IMR-90 (cell line): Measurements from ENCODE around the gene CFAP221. TPM values are rescaled to one million over a fixed set of nuclear protein-coding genes. Genes with fewer than 3 reads are reported as not detected.

Source experiments
- ATAC-seq: fragments of 200-7000 bp; cut with Tn5 transposase; 2 replicates; pipeline ENCODE4 v1.9.1; 2020; ENCODE audit warnings: low read depth, mild to moderate bottlenecking, moderate library complexity
- BruUV-seq: library from RNA; stranded (reverse); fragments of 400-500 nt; replicated peaks from 2 replicates; lab custom pipeline; 2021; lab: Mats Ljungman, UMichigan
- CTCF ChIA-PET: fragments of 300-600 bp; formaldehyde crosslinking; extraction: SDS; loops from one replicate; lab custom pipeline; 2021; ENCODE audit warnings: antibody characterized with exemption; lab: Yijun Ruan, JAX
- POLR2A ChIA-PET: fragments of 300-600 bp; sonication (Branson Sonifier 250); formaldehyde crosslinking; loops from one replicate; lab custom pipeline; 2022; ENCODE audit warnings: antibody characterized with exemption; ENCODE audit not compliant: unreplicated experiment; lab: Charles Lee
- DNase-seq: peaks from one replicate; pipeline ENCODE4 v3.0.0; 2013
- H2AFZ ChIP-seq: replicated peaks from 2 replicates; pipeline ENCODE3; 2013; ENCODE audit warnings: low read length, mild to moderate bottlenecking; ENCODE audit not compliant: poor library complexity
- H2AK5ac ChIP-seq: 2 replicates; pipeline ENCODE4 v1.6.1; 2013; ENCODE audit warnings: low read depth, low read length, inconsistent platforms
- H2AK9ac ChIP-seq: replicated peaks from 2 replicates; pipeline ENCODE3; 2013; ENCODE audit warnings: mild to moderate bottlenecking, low read depth, low read length, moderate library complexity; ENCODE audit not compliant: poor library complexity
- H2BK120ac ChIP-seq: 2 replicates; pipeline ENCODE4 v1.6.1; 2013; ENCODE audit warnings: low read depth, low read length, inconsistent platforms
- H2BK15ac ChIP-seq: 3 replicates; pipeline ENCODE4 v1.6.1; 2013; ENCODE audit warnings: low read depth, low read length, inconsistent platforms
- H2BK20ac ChIP-seq: 2 replicates; pipeline ENCODE4 v1.6.1; 2013; ENCODE audit warnings: low read depth, mild to moderate bottlenecking, inconsistent platforms, low read length, moderate library complexity
- H2BK5ac ChIP-seq: 2 replicates; pipeline ENCODE4 v1.6.1; 2013; ENCODE audit warnings: mild to moderate bottlenecking, low read depth, low read length, inconsistent platforms; ENCODE audit not compliant: poor library complexity, severe bottlenecking
- H3K14ac ChIP-seq: replicated peaks from 2 replicates; pipeline ENCODE4 v1.6.1; 2013; ENCODE audit warnings: low read depth, low read length, inconsistent platforms
- H3K18ac ChIP-seq: 2 replicates; pipeline ENCODE4 v1.6.1; 2013; ENCODE audit warnings: low read depth, low read length, control low read depth
- H3K23ac ChIP-seq: 2 replicates; pipeline ENCODE4 v1.6.1; 2013; ENCODE audit warnings: low read depth, low read length, inconsistent platforms
- H3K27ac ChIP-seq: 2 replicates; pipeline ENCODE4 v1.5.1; 2013; ENCODE audit warnings: mild to moderate bottlenecking, control low read depth, low read length; ENCODE audit not compliant: insufficient read depth
- H3K27me3 ChIP-seq: 2 replicates; pipeline ENCODE4 v1.6.1; 2013; ENCODE audit warnings: low read length; ENCODE audit not compliant: control insufficient read depth, insufficient read depth
- H3K36me3 ChIP-seq: 2 replicates; pipeline ENCODE4 v1.6.1; 2013; ENCODE audit warnings: low read length, mixed read lengths; ENCODE audit not compliant: control insufficient read depth, insufficient read depth
- H3K4ac ChIP-seq: 2 replicates; pipeline ENCODE4 v1.6.1; 2013; ENCODE audit warnings: low read depth, low read length, inconsistent platforms
- H3K4me1 ChIP-seq: 2 replicates; pipeline ENCODE4 v1.6.1; 2013; ENCODE audit warnings: low read length, mixed read lengths; ENCODE audit not compliant: control insufficient read depth, insufficient read depth
- H3K4me2 ChIP-seq: 2 replicates; pipeline ENCODE4 v1.6.1; 2013; ENCODE audit warnings: low read depth, mild to moderate bottlenecking, control low read depth, low read length, moderate library complexity
- H3K4me3 ChIP-seq: 2 replicates; pipeline ENCODE4 v1.5.1; 2013; ENCODE audit warnings: low read depth, mild to moderate bottlenecking, control low read depth, low read length, moderate library complexity; ENCODE audit not compliant: insufficient read depth
- H3K56ac ChIP-seq: 2 replicates; pipeline ENCODE4 v1.6.1; 2013; ENCODE audit warnings: low read length, inconsistent platforms; ENCODE audit not compliant: insufficient read depth; ENCODE audit errors: extremely low read depth
- H3K79me1 ChIP-seq, 2 experiments: 2 replicates each; pipeline ENCODE4 v1.6.1; 2013; ENCODE audit warnings: low read length in 2 of 2, inconsistent platforms in 1 of 2, low read depth in 1 of 2
- H3K9ac ChIP-seq: 2 replicates; pipeline ENCODE4 v1.6.1; 2013; ENCODE audit warnings: low read depth, low read length, control low read depth
- H3K9me1 ChIP-seq: 2 replicates; pipeline ENCODE4 v1.6.1; 2013; ENCODE audit warnings: low read length, inconsistent platforms; ENCODE audit not compliant: insufficient read depth
- H3K9me3 ChIP-seq: 2 replicates; pipeline ENCODE4 v1.6.1; 2013; ENCODE audit warnings: low read length; ENCODE audit not compliant: control insufficient read depth, insufficient read depth
- H4K20me1 ChIP-seq: 2 replicates; pipeline ENCODE4 v1.6.1; 2013; ENCODE audit warnings: low read length, inconsistent platforms; ENCODE audit not compliant: insufficient read depth
- H4K5ac ChIP-seq: 2 replicates; pipeline ENCODE4 v1.6.1; 2013; ENCODE audit warnings: mild to moderate bottlenecking, low read depth, low read length, control low read depth
- H4K8ac ChIP-seq, 2 experiments: 2 replicates each; pipeline ENCODE4 v1.6.1; 2013; ENCODE audit warnings: low read depth in 2 of 2, low read length in 2 of 2, control low read depth in 1 of 2, inconsistent platforms in 1 of 2
- H4K91ac ChIP-seq: 2 replicates; pipeline ENCODE4 v1.6.1; 2013; ENCODE audit warnings: low read depth, low read length, inconsistent platforms; ENCODE audit not compliant: insufficient read depth
- BHLHE40 ChIP-seq: fragments of 150-350 bp; IDR thresholded peaks from 2 replicates; pipeline ENCODE4 v1.6.1; 2016; ENCODE audit warnings: mild to moderate bottlenecking, low read depth, low read length
- CEBPB ChIP-seq: IDR thresholded peaks from 2 replicates; pipeline ENCODE4 v1.6.1; 2012; ENCODE audit warnings: low read depth, low read length, improper control_type of control experiment
- CHD1 ChIP-seq: IDR thresholded peaks from 2 replicates; pipeline ENCODE4 v1.6.1; 2012; ENCODE audit warnings: low read depth, low read length, improper control_type of control experiment
- FOS ChIP-seq: fragments of 150-350 bp; IDR thresholded peaks from 2 replicates; pipeline ENCODE4 v1.6.1; 2016; ENCODE audit warnings: low read depth, low read length
- MAFK ChIP-seq: IDR thresholded peaks from 2 replicates; pipeline ENCODE4 v1.6.1; 2012; ENCODE audit warnings: low read depth, low read length, improper control_type of control experiment
- MAZ ChIP-seq: IDR thresholded peaks from 2 replicates; pipeline ENCODE4 v1.6.1; 2012; ENCODE audit warnings: low read depth, mild to moderate bottlenecking, low read length, improper control_type of control experiment, moderate library complexity, borderline replicate concordance
- NFE2L2 ChIP-seq: fragments of 150-350 bp; IDR thresholded peaks from 2 replicates; pipeline ENCODE4 v1.6.1; 2016; ENCODE audit warnings: low read depth, mild to moderate bottlenecking, low read length
- RAD21 ChIP-seq: IDR thresholded peaks from 2 replicates; pipeline ENCODE4 v1.6.1; 2012; ENCODE audit warnings: low read length, improper control_type of control experiment
- RCOR1 ChIP-seq: IDR thresholded peaks from 2 replicates; pipeline ENCODE4 v1.6.1; 2012; ENCODE audit warnings: mild to moderate bottlenecking, low read length, improper control_type of control experiment; ENCODE audit not compliant: insufficient replicate concordance
- RFX5 ChIP-seq: IDR thresholded peaks from 2 replicates; pipeline ENCODE4 v1.8.0; 2012; ENCODE audit warnings: low read depth, mild to moderate bottlenecking, low read length, moderate library complexity
- SMC3 ChIP-seq: fragments of 150-350 bp; IDR thresholded peaks from 2 replicates; pipeline ENCODE4 v1.6.1; 2016; ENCODE audit warnings: low read depth, mild to moderate bottlenecking, antibody characterized with exemption, low read length, moderate library complexity
- WGBS, 2 experiments: methylation state at CpG; one replicate each; pipeline versions ENCODE4 v1.1.5 to v1.1.7; 2013; ENCODE audit warnings: missing lambda C conversion rate in 2 of 2; ENCODE audit not compliant: insufficient read length in 1 of 2; ENCODE audit errors: extremely low coverage in 2 of 2; 5-methylcytosine and 5-hydroxymethylcytosine counted together
- dilution Hi-C: fragments of 300-500 bp; cut with HindIII; formaldehyde crosslinking; loops from one replicate; pipeline ENCODE4 v1.14.3; 2018; ENCODE audit warnings: low sequenced_read_pairs; ENCODE audit not compliant: unreplicated experiment
- in situ Hi-C: fragments of 300-500 bp; cut with MboI; formaldehyde crosslinking; loops from 3 replicates; pipeline ENCODE4 v1.14.3; 2019; ENCODE audit warnings: low sequenced_read_pairs, inconsistent platforms, mixed read lengths
- intact Hi-C: fragments of 100-400 bp; cut with micrococcal nuclease; formaldehyde crosslinking; loops from 2 replicates; pipeline ENCODE4 v1.10.0; 2022
- polyA plus RNA-seq, 3 experiments: library from polyadenylated mRNA; depleted of rRNA; stranded (reverse); fragments of >200 nt; gene quantifications; 2 replicates each; pipeline ENCODE4 v1.2.3, GENCODE V29; 2012; ENCODE audit warnings: low replicate concordance in 1 of 3
- total RNA-seq: library from RNA; depleted of rRNA; stranded (reverse); fragments of >200 nt; gene quantifications from 2 replicates; pipeline ENCODE4 v1.2.3, GENCODE V29; 2012
- TF ChIP-seq, protein P1 (sequence below): conservative IDR thresholded peaks from 2 replicates; pipeline ENCODE4 v1.5.1; 2012; ENCODE audit warnings: mild to moderate bottlenecking, low read depth, low read length, improper control_type of control experiment
- TF ChIP-seq, protein P2 (sequence below): fragments of 150-350 bp; IDR thresholded peaks from 2 replicates; pipeline ENCODE4 v1.6.1; 2016; ENCODE audit warnings: low read depth, mild to moderate bottlenecking, low read length, moderate library complexity, borderline replicate concordance

Gene CFAP221
- total and polyA plus RNA-seq, 2 of the 4 experiments (the other 2 are of a cell fraction), result not detected

DNA sequence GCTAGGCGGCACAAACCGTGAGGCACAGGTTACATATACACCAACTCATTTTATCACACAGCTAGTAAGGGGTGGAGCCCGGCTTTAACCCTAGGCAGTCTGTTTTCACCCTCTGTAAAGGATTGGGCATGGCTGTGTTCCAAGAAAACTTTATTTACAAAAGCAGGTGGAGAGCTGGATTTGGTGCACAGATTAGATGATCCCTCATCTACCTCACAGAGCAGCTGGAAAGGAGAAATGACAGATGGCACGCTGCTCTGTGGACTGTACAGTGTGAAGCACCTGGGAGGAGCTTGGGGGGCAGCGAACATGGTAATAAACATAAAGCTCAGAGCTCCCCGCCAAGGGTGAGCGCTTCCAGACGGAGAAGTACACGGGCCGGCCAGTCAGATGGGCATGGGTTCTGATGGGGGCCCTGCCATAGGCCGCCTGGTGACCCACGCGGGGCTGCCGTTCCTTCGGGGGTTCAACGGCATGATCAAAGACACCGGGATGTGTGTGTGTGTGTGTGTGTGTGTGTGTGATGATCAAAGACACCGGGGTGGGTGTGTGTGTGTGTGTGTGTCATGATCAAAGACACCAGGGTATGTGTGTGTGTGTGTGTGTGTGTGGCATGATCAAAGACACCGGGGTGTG, 133.9 kb downstream of the CFAP221 start:
- ChIA-PET CTCF (interaction anchor here (0.5 kb wide), 1 partner anchor 353 kb away, joined by 3 read pairs; no protein-coding TSS in a partner anchor), POLR2A (no interaction called here)

More for the DNA sequence above, 133.9 kb downstream of the CFAP221 start:
- 70% methylated on average over 6 of the region's 19 CpGs; no CpG with 5 or more reads in 1 of the 2 experiments for WGBS, 2 experiments
- Histone ChIP-seq H2AK9ac (no peak overlapping the region), H4K91ac (no peak overlapping the region), H3K9me1 (no peaks in the 10 kb centered on the region; the same call in 1 of the 2 replicates), H3K4me3 (no peak overlapping the region), H3K9me3 (no peaks in the 10 kb centered on the region), H4K8ac (peak overlapping the region; percentile 71 to 89; a peak in 1 of 4 replicates), H2AK5ac (no peak overlapping the region), H3K56ac (no peak overlapping the region), H3K23ac (no peak overlapping the region), H2BK120ac (no peak overlapping the region), H2AFZ (peak overlapping the region; percentile 75), H2BK15ac (no peak overlapping the region), H3K27me3 (peaks cover 20% of the 10 kb centered on the region), H3K27ac (no peak overlapping the region), H3K4me1 (no peaks in the 10 kb centered on the region; the same call in 1 of the 2 replicates), H3K4me2 (no peak overlapping the region), H3K18ac (no peak overlapping the region), H3K9ac (no peak overlapping the region), H4K20me1 (no peaks in the 10 kb centered on the region), H2BK5ac (no peak overlapping the region), H2BK20ac (no peak overlapping the region), H4K5ac (no peak overlapping the region), H3K36me3 (peaks cover 3% of the 10 kb centered on the region; the same call in 1 of the 2 replicates), H3K79me1 (peaks cover 12 to 19% of the 10 kb centered on the region in 2 experiments; a peak in 3 of 4 replicates), H3K4ac (no peak overlapping the region), H3K14ac (no peak overlapping the region)
- no peak for ATAC-seq
- no peak for TF ChIP-seq MAZ
- TF ChIP-seq, protein P1, sequence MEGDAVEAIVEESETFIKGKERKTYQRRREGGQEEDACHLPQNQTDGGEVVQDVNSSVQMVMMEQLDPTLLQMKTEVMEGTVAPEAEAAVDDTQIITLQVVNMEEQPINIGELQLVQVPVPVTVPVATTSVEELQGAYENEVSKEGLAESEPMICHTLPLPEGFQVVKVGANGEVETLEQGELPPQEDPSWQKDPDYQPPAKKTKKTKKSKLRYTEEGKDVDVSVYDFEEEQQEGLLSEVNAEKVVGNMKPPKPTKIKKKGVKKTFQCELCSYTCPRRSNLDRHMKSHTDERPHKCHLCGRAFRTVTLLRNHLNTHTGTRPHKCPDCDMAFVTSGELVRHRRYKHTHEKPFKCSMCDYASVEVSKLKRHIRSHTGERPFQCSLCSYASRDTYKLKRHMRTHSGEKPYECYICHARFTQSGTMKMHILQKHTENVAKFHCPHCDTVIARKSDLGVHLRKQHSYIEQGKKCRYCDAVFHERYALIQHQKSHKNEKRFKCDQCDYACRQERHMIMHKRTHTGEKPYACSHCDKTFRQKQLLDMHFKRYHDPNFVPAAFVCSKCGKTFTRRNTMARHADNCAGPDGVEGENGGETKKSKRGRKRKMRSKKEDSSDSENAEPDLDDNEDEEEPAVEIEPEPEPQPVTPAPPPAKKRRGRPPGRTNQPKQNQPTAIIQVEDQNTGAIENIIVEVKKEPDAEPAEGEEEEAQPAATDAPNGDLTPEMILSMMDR, result no peak
- TF ChIP-seq NFE2L2, result no peak
- no peak for TF ChIP-seq BHLHE40
- TF ChIP-seq RCOR1, result no peak
- TF ChIP-seq MAFK, result no peak
- TF ChIP-seq, protein P2, sequence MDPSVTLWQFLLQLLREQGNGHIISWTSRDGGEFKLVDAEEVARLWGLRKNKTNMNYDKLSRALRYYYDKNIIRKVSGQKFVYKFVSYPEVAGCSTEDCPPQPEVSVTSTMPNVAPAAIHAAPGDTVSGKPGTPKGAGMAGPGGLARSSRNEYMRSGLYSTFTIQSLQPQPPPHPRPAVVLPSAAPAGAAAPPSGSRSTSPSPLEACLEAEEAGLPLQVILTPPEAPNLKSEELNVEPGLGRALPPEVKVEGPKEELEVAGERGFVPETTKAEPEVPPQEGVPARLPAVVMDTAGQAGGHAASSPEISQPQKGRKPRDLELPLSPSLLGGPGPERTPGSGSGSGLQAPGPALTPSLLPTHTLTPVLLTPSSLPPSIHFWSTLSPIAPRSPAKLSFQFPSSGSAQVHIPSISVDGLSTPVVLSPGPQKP, result no peak
- TF ChIP-seq CHD1, result no peak
- no peak for TF ChIP-seq CEBPB
- no peak for TF ChIP-seq RAD21
- TF ChIP-seq SMC3, result no peak
- TF ChIP-seq RFX5, result no peak
- TF ChIP-seq FOS, result no peak
- in situ Hi-C loops (no loop called here), dilution Hi-C loops (no loop called here), intact Hi-C loops (no loop called here)
- no peak for DNase-seq
- BruUV-seq, result no TSS peak
